GM12865 (cell line): ENCODE data around the gene HEMGN.

ENCODE experiments used
- DNase-seq: peaks from one replicate; pipeline ENCODE4 v3.0.0; 2010; ENCODE audit warnings: low read depth
- H3K4me3 ChIP-seq: 2 replicates; pipeline ENCODE4 v1.5.1; 2011; ENCODE audit warnings: mild to moderate bottlenecking, low read depth, low read length, control low read depth
- CTCF ChIP-seq: IDR thresholded peaks from 2 replicates; pipeline ENCODE4 v1.5.1; 2011; ENCODE audit warnings: low read length, control low read depth, low read depth, inconsistent platforms; ENCODE audit not compliant: insufficient read depth; ENCODE audit errors: missing control alignments

The HEMGN gene

GRCh38 chr9:97941323-97941722 is 3.4 kb upstream of the HEMGN start:
- DNase-seq, result no peak
- H3K4me3 ChIP-seq, result no peak overlapping the region
- no peak for TF ChIP-seq CTCF

GRCh38 chr9:97940741-97941140 is 2.8 kb upstream of the HEMGN start:
- H3K4me3 ChIP-seq, result no peak overlapping the region
- no peak for TF ChIP-seq CTCF
- DNase-seq, result no peak

GRCh38 chr9:97940233-97940632 is 2.3 kb upstream of the HEMGN start:
- no peak for DNase-seq
- no peak for TF ChIP-seq CTCF
- no peak overlapping the region for H3K4me3 ChIP-seq

GRCh38 chr9:97936998-97937397 is 974 bp downstream of the HEMGN start:
- H3K4me3 ChIP-seq, result no peak overlapping the region
- TF ChIP-seq CTCF, result no peak
- no peak for DNase-seq

GRCh38 chr9:97935276-97935675 is 2.7 kb downstream of the HEMGN start:
- DNase-seq, result no peak
- H3K4me3 ChIP-seq, result no peak overlapping the region
- no peak for TF ChIP-seq CTCF

GRCh38 chr9:97934321-97935115 is 3.5 kb downstream of the HEMGN start:
- no peak for TF ChIP-seq CTCF
- DNase-seq, result no peak
- H3K4me3 ChIP-seq, result no peak overlapping the region
